Stimulated activated CD4-positive, alpha-beta T cell treated with anti-CD3 and anti-CD28 coated beads, Interleukin-1b, Interleukin-23, amount 100 ng/mL, for 4 hours (primary cell): ENCODE results near the gene COL8A2.

ENCODE experiments used
- DNase-seq, 2 donors: peaks; one replicate each; pipeline ENCODE4 v3.0.0-alpha.2; 2020; ENCODE audit warnings: low read depth in 2 of 2

The COL8A2 gene

GRCh38 chr1:36067871-36068270 lies 57.2 kb downstream of the COL8A2 start:
- no peak for DNase-seq

- no peak for DNase-seq
These were observed 62.7 kb downstream of the COL8A2 start for GRCh38 chr1:36062315-36062714.

GRCh38 chr1:36055706-36056105 lies 69.3 kb downstream of the COL8A2 start:
- no peak for DNase-seq

DNA sequence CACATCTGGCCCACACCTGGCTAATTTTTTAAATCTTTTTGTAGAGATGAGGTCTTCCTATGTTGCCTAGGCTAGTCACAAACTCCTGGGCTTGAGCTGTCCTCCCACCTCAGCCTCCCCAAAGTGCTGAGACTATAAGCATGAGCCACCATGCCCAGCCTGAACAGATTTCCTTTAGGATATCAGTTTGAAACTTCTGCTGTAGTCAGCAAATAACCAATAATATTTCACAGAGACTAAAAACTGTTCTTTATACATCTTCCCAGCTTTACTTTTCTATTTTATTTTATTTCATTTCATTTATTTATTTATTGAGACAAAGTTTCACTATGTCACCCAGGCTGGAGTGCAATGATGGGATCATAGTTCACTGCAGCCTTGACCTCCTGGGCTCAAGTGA lies 71.0 kb downstream of the COL8A2 start:
- no peak for DNase-seq

DNA sequence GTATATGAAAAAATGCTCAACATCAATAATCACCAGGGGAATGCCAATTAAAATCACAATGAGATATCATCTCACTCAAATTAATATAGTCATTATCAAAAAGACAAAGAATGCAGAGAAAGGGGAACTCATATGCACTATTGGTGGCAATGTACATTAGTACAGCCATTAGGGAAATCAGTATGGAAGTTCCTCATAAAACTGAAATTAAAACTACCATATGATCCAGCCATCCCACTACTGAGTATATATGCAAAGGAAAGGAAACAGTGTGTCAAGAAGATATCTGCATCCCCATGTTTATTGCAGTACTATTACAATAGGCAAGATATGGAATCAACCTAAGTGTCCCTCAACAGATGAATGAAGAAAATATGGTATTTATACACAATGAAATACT lies 73.2 kb downstream of the COL8A2 start:
- DNase-seq: no peak
